ENCODE results near the gene RIT2. TPM values are rescaled to one million over a fixed set of nuclear protein-coding genes. Genes with fewer than 3 reads are reported as not detected.

Gene RIT2
- total RNA-seq, 1 experiment from 2014 or later: not detected

GRCh38 chr18:43046322-43046721 is 69.2 kb downstream of the RIT2 start:
- DNase-seq: no peak
- Histone ChIP-seq H4K20me1 (ENCODE audit: insufficient read depth) (no peaks in the 10 kb centered on the region), H3K9me2 (ENCODE audit: insufficient read depth) (no peaks in the 10 kb centered on the region), H2AFZ (no peak overlapping the region), H3K27me3 (ENCODE audit: insufficient read depth, low read depth) (no peaks in the 10 kb centered on the region), H3K4me2 (no peak overlapping the region), H3K4me3 (no peak overlapping the region), H3K36me3 (ENCODE audit: low read depth) (no peaks in the 10 kb centered on the region), H3K79me2 (ENCODE audit: low read depth) (no peaks in the 10 kb centered on the region), H3K4me1 (replicated peaks; ENCODE audit: insufficient read depth) (no peaks in the 10 kb centered on the region), H3K27ac (no peak overlapping the region), H3F3A (ENCODE audit: insufficient read depth, low read depth) (no peaks in the 10 kb centered on the region), H3K9me3 (ENCODE audit: insufficient read depth, low read depth) (no peaks in the 10 kb centered on the region)
- POLR2A ChIA-PET (ENCODE audit: unreplicated experiment): no interaction called here
- no TSS peak for BruUV-seq (replicated peaks)
- CTCF ChIA-PET: no interaction called here
- no peak for TF ChIP-seq EZH2 (IDR thresholded peaks at IDR 0.05; ENCODE audit: low read depth)
- TF ChIP-seq CTCF (conservative IDR thresholded peaks at IDR 0.05): no peak
- intact Hi-C loops (cut with micrococcal nuclease; ENCODE audit: unreplicated experiment): no loop called here

- intact Hi-C loops (cut with micrococcal nuclease; ENCODE audit: unreplicated experiment): no loop called here
- Histone ChIP-seq H3K36me3 (ENCODE audit: low read depth) (no peaks in the 10 kb centered on the region), H3K4me1 (replicated peaks; ENCODE audit: insufficient read depth) (no peaks in the 10 kb centered on the region), H3K27ac (no peak overlapping the region), H3K4me3 (no peak overlapping the region), H2AFZ (no peak overlapping the region), H3K9me2 (ENCODE audit: insufficient read depth) (no peaks in the 10 kb centered on the region), H3K79me2 (ENCODE audit: low read depth) (no peaks in the 10 kb centered on the region), H4K20me1 (ENCODE audit: insufficient read depth) (no peaks in the 10 kb centered on the region), H3K4me2 (no peak overlapping the region), H3K27me3 (ENCODE audit: insufficient read depth, low read depth) (no peaks in the 10 kb centered on the region), H3F3A (ENCODE audit: insufficient read depth, low read depth) (no peaks in the 10 kb centered on the region), H3K9me3 (ENCODE audit: insufficient read depth, low read depth) (no peaks in the 10 kb centered on the region)
- POLR2A ChIA-PET (ENCODE audit: unreplicated experiment): no interaction called here
- no peak for DNase-seq
- TF ChIP-seq CTCF (conservative IDR thresholded peaks at IDR 0.05) (no peak), EZH2 (IDR thresholded peaks at IDR 0.05; ENCODE audit: low read depth) (no peak)
- BruUV-seq (replicated peaks): no TSS peak
- CTCF ChIA-PET: no interaction called here
These were observed 71.9 kb downstream of the RIT2 start for GRCh38 chr18:43043626-43044025.

GRCh38 chr18:43040281-43040680 is 75.2 kb downstream of the RIT2 start:
- Histone ChIP-seq H4K20me1 (ENCODE audit: insufficient read depth) (no peaks in the 10 kb centered on the region), H2AFZ (no peak overlapping the region), H3K27me3 (ENCODE audit: insufficient read depth, low read depth) (no peaks in the 10 kb centered on the region), H3K36me3 (ENCODE audit: low read depth) (no peaks in the 10 kb centered on the region), H3K4me3 (no peak overlapping the region), H3K9me2 (ENCODE audit: insufficient read depth) (no peaks in the 10 kb centered on the region), H3F3A (ENCODE audit: insufficient read depth, low read depth) (no peaks in the 10 kb centered on the region), H3K4me1 (replicated peaks; ENCODE audit: insufficient read depth) (0 out of 2 replicates have a peak, but pooled peaks cover 3% of the 10 kb centered on the region), H3K27ac (no peak overlapping the region), H3K4me2 (no peak overlapping the region), H3K79me2 (ENCODE audit: low read depth) (no peaks in the 10 kb centered on the region), H3K9me3 (ENCODE audit: insufficient read depth, low read depth) (no peaks in the 10 kb centered on the region; the same call in 1 of the 2 replicates)
- no TSS peak for BruUV-seq (replicated peaks)
- TF ChIP-seq CTCF (conservative IDR thresholded peaks at IDR 0.05) (no peak), EZH2 (IDR thresholded peaks at IDR 0.05; ENCODE audit: low read depth) (no peak)
- ChIA-PET POLR2A (ENCODE audit: unreplicated experiment) (no interaction called here), CTCF (no interaction called here)
- DNase-seq: no peak
- intact Hi-C loops (cut with micrococcal nuclease; ENCODE audit: unreplicated experiment): no loop called here
